K562 (cell line): Measurements from ENCODE around the gene RIMKLB. TPM values are rescaled to one million over a fixed set of nuclear protein-coding genes. Genes with fewer than 3 reads are reported as not detected.
"Not testable (repeated sequence)": the region's sequence is repeated elsewhere in the genome, so short reads cannot be mapped to it uniquely, and the experiment has no call there.

Experiments
- ATAC-seq: fragments of 200-7000 bp; cut with Tn5 transposase; 3 replicates; pipeline ENCODE4 v1.9.1; 2020; ENCODE audit warnings: moderate library complexity
- BruUV-seq: library from RNA; stranded (reverse); fragments of 400-500 nt; replicated peaks from 2 replicates; lab custom pipeline; 2021; lab: Mats Ljungman, UMichigan
- CTCF ChIA-PET: fragments of 300-600 bp; formaldehyde crosslinking; extraction: SDS; loops from one replicate; lab custom pipeline; 2021; ENCODE audit warnings: low intra/inter-chr PET ratio; lab: Yijun Ruan, JAX
- POLR2A ChIA-PET: fragments of 300-600, 350-650 bp; sonication (Branson Sonifier 250); formaldehyde crosslinking; extraction: SDS; loops from one replicate; lab custom pipeline; 2021; ENCODE audit warnings: antibody characterized with exemption, inconsistent platforms; lab: Yijun Ruan, JAX
- DNase-seq, 4 experiments: peaks; one replicate each; pipeline versions ENCODE4 v3.0.0 to v3.0.0-alpha.2; 2011 to 2018; ENCODE audit warnings: low spot score in 3 of 4, mixed read lengths in 3 of 4; ENCODE audit errors: extremely low read depth in 1 of 4
- FAIRE-seq: peaks from 2 replicates; lab custom pipeline; 2011; peaks lifted over from hg19 to GRCh38; lab: Jason Lieb, UNC
- H2AFZ ChIP-seq: 2 replicates; pipeline ENCODE4 v1.6.0; 2011; ENCODE audit warnings: low read depth, low read length, control low read depth, inconsistent platforms
- H3K27ac ChIP-seq: fragments of 200-600 bp; 3 replicates; pipeline ENCODE4 v1.8.0; 2011; ENCODE audit warnings: low read depth, mild to moderate bottlenecking, control low read depth, inconsistent platforms, low read length, moderate library complexity, mixed read lengths; ENCODE audit errors: extremely low read depth
- H3K27me3 ChIP-seq, 2 experiments: fragments of 300-600 bp in 1 of 2; 2 replicates in 1 of 2; 3 replicates in 1 of 2; pipeline versions ENCODE4 v1.6.0 to v1.8.0; 2011; ENCODE audit warnings: inconsistent platforms in 2 of 2, low read length in 2 of 2, mild to moderate bottlenecking in 1 of 2, mixed read lengths in 1 of 2, moderate library complexity in 1 of 2; ENCODE audit not compliant: control insufficient read depth in 2 of 2, insufficient read depth in 2 of 2
- H3K36me3 ChIP-seq: fragments of 300-600 bp; 3 replicates; pipeline ENCODE4 v1.8.0; 2011; ENCODE audit warnings: mild to moderate bottlenecking, low read length, inconsistent platforms; ENCODE audit not compliant: control insufficient read depth, insufficient read depth
- H3K4me1 ChIP-seq, 2 experiments: fragments of 200-600 bp in 1 of 2; replicated peaks in 1 of 2; 2 replicates in 1 of 2; 3 replicates in 1 of 2; pipeline versions ENCODE4 v1.5.1 to v1.8.0; 2011; ENCODE audit warnings: inconsistent platforms in 2 of 2, low read length in 2 of 2, mild to moderate bottlenecking in 1 of 2, mixed read lengths in 1 of 2, moderate library complexity in 1 of 2; ENCODE audit not compliant: control insufficient read depth in 2 of 2, insufficient read depth in 2 of 2
- H3K4me2 ChIP-seq: 2 replicates; pipeline ENCODE4 v1.6.1; 2011; ENCODE audit warnings: low read length, control low read depth, inconsistent platforms, mixed read lengths; ENCODE audit not compliant: insufficient read depth
- H3K4me3 ChIP-seq: fragments of 200-600 bp; sonication (generic), shearing (Covaris generic); 2 replicates; pipeline ENCODE4 v1.5.1; 2016; ENCODE audit warnings: control low read depth, inconsistent platforms
- H3K79me2 ChIP-seq: fragments of 200-600 bp; 3 replicates; pipeline ENCODE4 v1.8.0; 2011; ENCODE audit warnings: low read length, inconsistent platforms; ENCODE audit not compliant: control insufficient read depth, insufficient read depth
- H3K9ac ChIP-seq, 2 experiments: 2 replicates each; pipeline versions ENCODE4 v1.6.0 to v1.6.1; 2011; ENCODE audit warnings: low read depth in 2 of 2, low read length in 2 of 2, control low read depth in 1 of 2, inconsistent platforms in 1 of 2, mild to moderate bottlenecking in 1 of 2, mixed read lengths in 1 of 2; ENCODE audit not compliant: insufficient read depth in 1 of 2
- H3K9me1 ChIP-seq: one replicate; pipeline ENCODE4 v1.6.0; 2011; ENCODE audit warnings: inconsistent platforms, mild to moderate bottlenecking, low read length, moderate library complexity; ENCODE audit not compliant: control insufficient read depth, insufficient read depth
- H3K9me3 ChIP-seq: replicated peaks from 2 replicates; pipeline ENCODE4 v1.5.1; 2011; ENCODE audit warnings: low read depth, low read length, inconsistent platforms; ENCODE audit not compliant: control insufficient read depth, insufficient read depth
- H4K20me1 ChIP-seq: replicated peaks from 2 replicates; pipeline ENCODE4 v1.6.1; 2011; ENCODE audit warnings: low read length, inconsistent platforms, mixed read lengths; ENCODE audit not compliant: control insufficient read depth, insufficient read depth
- WGBS: fragments of 100-300 bp; shearing (Covaris generic); methylation state at CpG from one replicate; pipeline ENCODE4 v1.1.6; 2016; ENCODE audit warnings: low coverage, mixed read lengths; ENCODE audit not compliant: insufficient coverage; ENCODE audit errors: missing lambda C conversion rate; 5-methylcytosine and 5-hydroxymethylcytosine counted together
- in situ Hi-C: fragments of 300-500 bp; cut with MboI; formaldehyde crosslinking; loops from 4 replicates; pipeline ENCODE4 v1.15.0; 2018; ENCODE audit warnings: inconsistent platforms, mixed read lengths
- intact Hi-C: fragments of 100-400 bp; cut with micrococcal nuclease; formaldehyde crosslinking; loops from 2 replicates; pipeline ENCODE4 v1.14.2; 2022
- polyA plus RNA-seq, 8 experiments: library from polyadenylated mRNA; depleted of rRNA in 4 of 8; stranded (reverse) in 5 of 8; unstranded in 3 of 8; fragments of >200 nt; fragmentation: Nextera tagmentation in 2 of 8; fragmentation: Illumina TruSeq in 1 of 8; extraction: Ambion mirVana in 2 of 8; extraction: Trizol in 1 of 8; gene quantifications; 2 replicates each; pipeline versions ENCODE4 v1.2.1 to v1.2.3, GENCODE V29; 2011 to 2014; ENCODE audit warnings: inconsistent platforms in 1 of 8, missing spikeins in 1 of 8
- total RNA-seq, 7 experiments: library from RNA; depleted of rRNA in 6 of 7; stranded (reverse); fragments of >200 nt in 6 of 7; fragmentation: Illumina TruSeq in 2 of 7; extraction: Trizol in 2 of 7; gene quantifications; 2 replicates each; pipeline versions ENCODE4 v1.2.1 to v1.2.3, GENCODE V29; 2011 to 2021; ENCODE audit warnings: low replicate concordance in 1 of 7

The RIMKLB gene
- total and polyA plus RNA-seq, 9 of the 15 experiments (the other 6 are each of a cell fraction or from before 2014, with no cell fraction given), result 6.5 to 22.8 (median 17.2) TPM

DNA sequence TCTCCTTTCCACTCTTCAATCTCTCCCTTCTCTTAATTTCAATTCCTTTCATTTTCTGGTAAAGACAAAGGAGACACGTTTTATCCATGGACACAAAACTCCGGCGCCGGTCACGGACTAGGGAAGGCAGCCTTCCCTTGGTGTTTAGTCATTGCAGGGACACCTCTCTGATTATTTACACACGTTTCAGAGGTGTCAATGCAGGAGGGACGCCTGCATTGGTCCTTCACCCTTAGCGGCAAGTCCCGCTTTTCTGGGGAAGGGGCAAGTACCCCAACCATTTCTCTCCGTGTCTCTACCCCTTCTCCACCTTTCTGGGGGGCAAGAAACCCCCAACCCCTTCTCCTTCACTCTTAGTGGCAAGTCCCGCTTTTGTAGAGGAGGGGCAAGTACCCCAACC lies 107.7 kb downstream of the RIMKLB start:
- H3K27ac ChIP-seq, DNase-seq, ATAC-seq, POLR2A ChIA-PET, in situ Hi-C loops, H3K4me2 ChIP-seq, H3K27me3 ChIP-seq, CTCF ChIA-PET, H3K36me3 ChIP-seq, H3K4me3 ChIP-seq, H3K79me2 ChIP-seq, H2AFZ ChIP-seq, intact Hi-C loops, H3K9me3 ChIP-seq, H4K20me1 ChIP-seq, FAIRE-seq, BruUV-seq, H3K4me1 ChIP-seq, H3K9me1 ChIP-seq, H3K9ac ChIP-seq: not testable (repeated sequence)
- 65% methylated on average over 3 of the region's 11 CpGs for WGBS

DNA sequence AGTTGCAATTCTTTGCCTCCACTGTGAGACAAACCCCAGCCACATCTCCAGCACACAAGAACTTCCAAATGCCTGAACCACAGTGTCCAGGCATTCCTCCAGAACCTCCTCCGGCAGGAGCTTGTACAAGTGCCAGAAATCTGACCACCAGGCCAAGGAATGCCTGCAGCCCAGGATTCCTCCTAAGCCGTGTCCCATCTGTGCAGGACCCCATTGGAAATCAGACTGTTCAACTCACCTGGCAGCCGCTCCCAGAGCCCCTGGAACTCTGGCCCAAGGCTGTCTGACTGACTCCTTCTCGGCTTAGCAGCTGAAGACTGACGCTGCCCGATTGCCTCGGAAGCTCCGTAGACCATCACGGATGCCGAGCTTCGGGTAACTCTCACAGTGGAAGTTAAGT lies 109.3 kb downstream of the RIMKLB start:
- BruUV-seq, result not testable (repeated sequence)

DNA sequence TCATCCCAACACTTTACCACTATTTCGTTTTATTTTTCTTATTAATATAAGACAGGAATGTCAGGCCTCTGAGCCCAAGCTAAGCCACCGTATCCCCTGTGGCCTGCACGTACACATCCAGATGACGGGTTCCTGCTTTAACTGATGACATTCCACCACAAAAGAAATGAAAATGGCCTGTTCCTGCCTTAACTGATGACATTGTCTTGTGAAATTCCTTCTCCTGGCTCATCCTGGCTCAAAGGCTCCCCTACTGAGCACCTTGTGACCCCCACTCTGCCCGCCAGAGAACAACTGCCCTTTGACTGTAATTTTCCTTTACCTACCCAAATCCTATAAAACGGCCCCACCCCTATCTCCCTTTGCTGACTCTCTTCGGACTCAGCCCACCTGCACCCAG lies 112.3 kb downstream of the RIMKLB start:
- intact Hi-C loops, H3K4me3 ChIP-seq, H3K36me3 ChIP-seq, H3K27me3 ChIP-seq, POLR2A ChIA-PET, H3K4me2 ChIP-seq, H3K27ac ChIP-seq, H3K9me1 ChIP-seq, DNase-seq, H3K4me1 ChIP-seq, ATAC-seq, H3K79me2 ChIP-seq, in situ Hi-C loops, H4K20me1 ChIP-seq, H3K9me3 ChIP-seq, H3K9ac ChIP-seq, FAIRE-seq, BruUV-seq, H2AFZ ChIP-seq, CTCF ChIA-PET: not testable (repeated sequence)
- WGBS, result 63% methylated on average over 4 of the region's 7 CpGs

More for the DNA sequence above, 109.3 kb downstream of the RIMKLB start:
- H2AFZ ChIP-seq, intact Hi-C loops, H3K4me2 ChIP-seq, H4K20me1 ChIP-seq, FAIRE-seq, H3K4me3 ChIP-seq, DNase-seq, H3K27ac ChIP-seq, in situ Hi-C loops, H3K36me3 ChIP-seq, POLR2A ChIA-PET, H3K79me2 ChIP-seq, H3K9me3 ChIP-seq, H3K4me1 ChIP-seq, H3K9ac ChIP-seq, ATAC-seq, H3K27me3 ChIP-seq, H3K9me1 ChIP-seq, CTCF ChIA-PET: not testable (repeated sequence)
- 84% methylated on average over 4 of the region's 11 CpGs for WGBS
